ENCODE measurements around the gene FREM2.

Gene FREM2

DNA sequence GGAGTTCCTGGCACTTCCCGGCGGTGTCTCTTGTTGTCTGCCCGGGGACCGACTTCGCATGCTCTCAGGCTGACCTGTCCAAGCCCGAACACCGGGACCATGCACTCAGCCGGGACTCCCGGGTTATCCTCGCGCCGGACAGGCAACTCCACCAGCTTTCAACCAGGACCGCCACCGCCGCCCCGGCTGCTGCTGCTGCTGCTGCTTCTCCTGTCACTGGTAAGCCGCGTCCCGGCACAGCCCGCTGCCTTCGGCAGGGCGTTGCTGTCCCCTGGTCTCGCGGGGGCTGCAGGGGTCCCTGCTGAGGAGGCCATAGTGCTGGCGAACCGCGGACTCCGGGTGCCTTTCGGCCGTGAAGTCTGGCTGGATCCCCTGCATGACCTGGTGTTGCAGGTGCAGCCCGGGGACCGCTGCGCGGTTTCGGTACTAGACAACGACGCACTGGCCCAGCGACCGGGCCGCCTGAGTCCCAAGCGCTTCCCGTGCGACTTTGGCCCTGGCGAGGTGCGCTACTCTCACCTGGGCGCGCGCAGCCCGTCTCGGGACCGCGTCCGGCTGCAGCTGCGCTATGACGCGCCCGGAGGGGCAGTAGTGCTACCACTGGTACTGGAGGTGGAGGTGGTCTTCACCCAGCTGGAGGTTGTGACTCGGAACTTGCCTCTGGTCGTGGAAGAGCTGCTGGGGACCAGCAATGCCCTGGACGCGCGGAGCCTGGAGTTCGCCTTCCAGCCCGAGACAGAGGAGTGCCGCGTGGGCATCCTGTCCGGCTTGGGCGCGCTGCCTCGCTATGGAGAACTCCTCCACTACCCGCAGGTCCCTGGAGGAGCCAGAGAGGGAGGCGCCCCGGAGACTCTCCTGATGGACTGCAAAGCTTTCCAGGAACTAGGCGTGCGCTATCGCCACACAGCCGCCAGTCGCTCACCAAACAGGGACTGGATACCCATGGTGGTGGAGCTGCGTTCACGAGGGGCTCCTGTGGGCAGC, 661 bp downstream of the FREM2 start:
- in situ Hi-C loops (cut with MboI; ENCODE audit: low sequenced_read_pairs), result no loop called here

DNA sequence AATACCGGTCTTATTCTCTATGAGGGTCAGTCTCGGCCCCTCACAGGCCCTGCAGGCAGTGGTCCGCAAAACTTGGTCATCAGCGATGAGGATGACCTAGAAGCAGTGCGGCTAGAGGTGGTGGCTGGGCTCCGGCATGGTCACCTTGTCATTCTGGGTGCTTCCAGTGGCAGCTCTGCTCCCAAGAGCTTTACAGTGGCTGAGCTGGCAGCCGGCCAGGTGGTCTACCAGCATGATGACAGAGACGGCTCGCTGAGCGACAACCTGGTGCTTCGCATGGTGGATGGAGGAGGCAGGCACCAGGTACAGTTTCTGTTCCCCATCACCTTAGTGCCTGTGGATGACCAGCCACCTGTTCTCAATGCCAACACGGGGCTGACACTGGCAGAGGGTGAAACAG, 1.8 kb downstream of the FREM2 start:
- in situ Hi-C loops (cut with MboI; ENCODE audit: low sequenced_read_pairs), result no loop called here

DNA sequence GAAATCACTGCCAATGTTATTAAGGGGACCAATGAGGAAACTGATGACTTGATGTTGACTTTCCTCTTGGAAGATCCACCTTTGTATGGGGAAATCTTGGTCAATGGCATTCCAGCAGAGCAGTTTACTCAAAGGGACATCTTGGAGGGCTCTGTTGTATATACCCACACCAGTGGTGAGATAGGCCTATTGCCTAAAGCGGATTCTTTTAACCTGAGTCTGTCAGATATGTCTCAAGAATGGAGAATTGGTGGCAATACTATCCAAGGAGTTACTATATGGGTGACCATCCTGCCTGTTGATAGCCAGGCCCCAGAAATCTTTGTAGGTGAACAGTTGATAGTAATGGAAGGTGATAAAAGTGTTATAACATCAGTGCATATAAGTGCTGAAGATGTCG, 3.4 kb downstream of the FREM2 start:
- in situ Hi-C loops (cut with MboI; ENCODE audit: low sequenced_read_pairs), result no loop called here

DNA sequence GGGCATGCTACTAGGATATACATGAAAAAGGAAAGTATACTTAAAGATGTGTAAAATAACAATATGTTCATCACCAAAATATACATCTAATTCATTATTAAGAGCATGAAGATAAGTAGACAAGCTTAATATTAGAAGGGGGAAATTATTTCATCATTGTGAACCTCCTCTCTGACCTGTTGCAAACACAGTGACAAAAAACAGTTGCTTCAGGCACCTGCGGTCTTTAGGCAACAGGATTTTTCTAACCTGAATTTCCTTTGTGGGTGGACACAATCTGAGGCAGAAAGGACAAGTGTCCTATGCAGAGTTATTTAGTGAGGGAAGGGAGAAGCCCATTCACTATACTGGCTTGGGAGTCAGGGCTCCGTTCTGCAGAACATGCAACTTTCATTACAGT, 6.3 kb downstream of the FREM2 start:
- in situ Hi-C loops (cut with MboI; ENCODE audit: low sequenced_read_pairs), result no loop called here

DNA sequence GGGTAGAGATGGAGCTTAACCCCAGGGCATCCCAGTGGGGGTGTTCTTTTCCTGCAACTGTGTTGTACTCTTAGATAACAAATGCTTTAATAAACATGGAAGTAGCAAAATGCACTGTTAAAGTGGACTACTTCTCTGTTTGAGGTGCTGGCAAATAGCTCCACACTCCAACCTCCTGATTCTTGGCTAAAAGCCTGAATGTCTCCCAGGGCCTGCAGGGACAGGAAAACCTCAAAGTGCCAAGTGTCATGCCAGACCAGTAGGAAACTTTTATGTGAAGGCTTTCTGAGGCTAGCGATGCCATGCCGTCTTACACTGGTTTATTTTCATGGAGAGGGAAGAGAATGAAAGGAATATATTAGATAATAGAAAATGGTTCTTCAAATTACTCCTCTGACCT, 6.8 kb downstream of the FREM2 start:
- in situ Hi-C loops (cut with MboI; ENCODE audit: low sequenced_read_pairs), result no loop called here

DNA sequence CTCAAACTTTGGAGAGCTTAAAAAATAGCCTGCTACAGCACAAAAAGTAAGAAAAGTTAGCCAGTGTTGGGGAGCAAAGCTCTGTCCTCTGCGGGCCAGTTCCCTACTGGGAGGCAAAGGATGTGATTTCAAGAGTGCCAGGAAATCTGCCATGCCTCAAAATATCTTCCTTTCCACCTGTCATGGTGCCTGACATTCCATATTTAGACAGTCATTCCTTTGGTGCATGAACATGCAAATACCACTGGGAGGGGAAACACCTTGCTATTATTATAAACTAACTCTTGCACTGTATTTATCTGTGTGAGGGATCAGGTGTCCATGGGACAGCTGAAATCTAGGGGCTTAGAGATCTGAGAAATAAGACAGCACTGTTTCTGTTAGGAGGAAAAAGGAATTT, 10.3 kb downstream of the FREM2 start:
- in situ Hi-C loops (cut with MboI; ENCODE audit: low sequenced_read_pairs), result no loop called here

DNA sequence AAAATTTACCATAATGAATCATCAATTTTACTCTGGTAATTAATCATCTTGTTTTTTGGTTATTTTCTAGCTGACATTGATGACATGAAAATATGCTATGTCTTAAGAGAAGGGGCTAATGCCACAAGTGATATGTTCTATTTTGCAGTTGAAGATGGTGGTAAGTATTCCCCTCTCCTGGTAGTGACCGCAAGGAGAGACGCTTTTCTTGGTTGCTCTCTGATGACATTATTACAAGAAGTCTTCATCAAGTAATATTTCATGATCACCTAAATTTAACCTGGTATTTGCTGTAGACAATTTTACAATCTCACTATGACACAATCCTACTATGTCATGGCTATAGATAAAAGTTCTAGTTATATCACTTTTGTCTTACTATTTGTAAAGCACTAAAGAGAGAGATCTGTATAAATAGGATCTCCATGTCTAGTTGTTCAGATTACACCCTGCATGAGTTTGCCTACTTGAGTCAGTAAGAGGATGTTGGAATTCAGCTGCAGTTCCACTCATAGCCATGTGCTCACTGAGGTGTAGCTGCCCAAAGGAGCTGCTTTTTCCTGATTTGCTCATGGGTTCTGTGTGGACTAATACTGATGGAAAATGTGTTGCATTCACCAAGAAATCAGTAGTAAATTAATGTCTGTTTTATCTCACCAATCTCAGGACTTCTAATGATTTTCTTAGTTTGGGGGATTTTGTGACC, 10.9 kb downstream of the FREM2 start:
- in situ Hi-C loops (cut with MboI; ENCODE audit: low sequenced_read_pairs), result no loop called here

DNA sequence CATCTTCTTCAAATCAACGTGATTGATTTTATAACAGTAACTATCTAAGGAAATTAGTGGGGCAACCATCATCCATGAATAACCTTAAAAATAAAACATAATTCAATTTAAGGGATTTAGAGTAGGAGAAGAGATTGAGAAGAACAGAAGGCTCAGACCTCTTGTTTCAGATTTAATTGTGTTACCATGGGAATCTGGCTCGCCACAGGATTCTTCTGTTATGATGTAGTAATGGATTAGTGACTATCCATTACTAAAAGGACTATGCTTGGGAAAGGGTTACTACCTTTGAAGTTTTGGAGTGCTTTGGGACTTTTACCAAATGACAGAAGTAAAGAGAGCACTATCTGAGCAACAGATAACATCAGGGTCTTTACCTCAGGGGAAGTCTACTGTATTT, 13.2 kb downstream of the FREM2 start:
- in situ Hi-C loops (cut with MboI; ENCODE audit: low sequenced_read_pairs), result no loop called here

DNA sequence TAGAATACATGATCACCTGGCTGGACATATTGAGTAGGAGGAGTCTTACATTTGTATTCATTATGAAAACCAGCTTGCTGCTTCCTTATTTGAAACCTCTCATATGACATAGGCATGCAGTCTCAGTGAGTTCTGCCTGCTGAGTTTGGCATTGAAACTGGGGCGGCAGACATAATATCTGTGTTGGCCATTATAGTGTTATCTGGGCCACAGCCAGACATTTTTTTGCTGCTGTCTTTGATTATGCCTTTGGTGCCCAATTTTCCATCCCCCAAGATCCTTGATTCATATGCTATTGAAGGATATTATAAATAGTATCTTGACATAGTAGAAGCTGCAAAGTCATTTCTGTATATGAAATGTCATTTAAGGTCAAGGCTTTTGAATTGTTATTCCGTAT, 15.8 kb downstream of the FREM2 start:
- in situ Hi-C loops (cut with MboI; ENCODE audit: low sequenced_read_pairs), result no loop called here

DNA sequence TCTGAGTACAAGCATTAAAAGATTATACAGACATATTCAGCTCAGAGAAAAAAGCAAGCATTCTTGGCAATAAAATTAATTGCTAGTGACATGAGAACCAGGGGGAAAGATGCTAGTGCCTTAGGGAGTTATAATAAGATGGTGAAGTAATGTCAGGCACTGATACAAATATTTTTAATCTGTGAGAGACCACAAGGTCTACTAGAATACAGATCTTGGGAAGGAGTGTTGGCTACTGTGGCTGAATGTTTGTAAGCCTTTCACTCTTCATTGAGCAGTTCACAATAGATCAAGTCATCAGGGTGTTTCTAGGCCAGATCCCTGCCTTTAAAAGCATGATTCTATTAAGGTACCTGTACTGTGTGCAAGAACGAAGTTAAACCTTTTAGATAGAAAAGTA, 16.4 kb downstream of the FREM2 start:
- in situ Hi-C loops (cut with MboI; ENCODE audit: low sequenced_read_pairs), result no loop called here

DNA sequence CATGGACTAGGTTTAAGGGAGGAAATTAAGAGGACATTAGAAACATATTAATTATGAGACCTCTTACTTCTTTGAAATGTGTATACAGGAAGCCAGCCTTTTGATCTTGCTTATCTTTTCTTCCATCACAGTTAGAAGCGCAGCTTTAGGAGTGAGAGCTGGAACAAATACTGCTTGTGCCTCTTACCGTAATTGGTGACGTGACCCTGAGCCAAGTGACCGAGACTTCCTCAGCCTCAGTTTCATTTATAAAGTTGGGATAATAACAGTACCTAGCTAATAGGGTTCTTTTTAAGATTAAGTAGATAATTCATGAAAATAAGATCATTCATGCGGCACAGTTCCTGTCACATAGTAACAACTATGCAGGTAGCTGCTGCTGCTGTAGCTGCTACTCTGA, 18.5 kb downstream of the FREM2 start:
- in situ Hi-C loops (cut with MboI; ENCODE audit: low sequenced_read_pairs), result no loop called here

DNA sequence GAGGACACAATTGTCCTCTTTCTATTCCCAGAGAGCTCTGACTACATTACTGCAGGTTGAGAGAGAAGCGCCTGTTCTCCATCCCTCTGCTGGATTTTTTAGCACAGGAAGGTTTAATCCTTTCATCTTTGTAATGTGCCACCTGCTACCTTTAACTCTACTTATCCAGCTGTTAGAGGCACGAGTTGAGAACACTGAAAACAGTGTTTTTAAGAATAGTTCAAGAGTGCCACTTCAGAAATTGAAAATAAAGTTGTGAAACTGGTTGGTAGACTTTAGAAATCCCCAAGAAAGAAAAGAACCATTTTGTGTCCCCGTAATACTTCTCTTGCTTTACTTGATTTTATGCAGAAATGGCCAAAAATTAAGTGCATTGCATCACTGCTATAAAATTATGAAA, 20.6 kb downstream of the FREM2 start:
- in situ Hi-C loops (cut with MboI; ENCODE audit: low sequenced_read_pairs), result no loop called here

DNA sequence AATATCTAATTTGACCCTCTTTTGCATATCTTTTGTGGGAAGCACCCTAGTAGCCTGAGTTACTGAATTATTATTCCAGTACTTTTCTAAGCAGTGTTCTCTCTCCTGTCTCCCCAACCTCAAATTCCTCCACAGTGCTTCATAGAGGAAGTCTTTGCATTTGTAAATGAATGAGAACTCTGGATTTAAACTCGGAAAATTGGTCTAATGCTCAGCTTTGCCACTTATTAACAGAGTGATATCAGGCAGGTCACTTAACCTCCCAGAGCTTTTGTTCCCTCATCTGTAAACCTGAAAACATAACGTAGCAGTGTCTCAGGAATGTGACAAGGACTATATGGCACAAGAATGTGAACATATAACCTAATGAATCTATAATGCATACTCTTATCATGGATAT, 26.2 kb downstream of the FREM2 start:
- in situ Hi-C loops (cut with MboI; ENCODE audit: low sequenced_read_pairs), result no loop called here

DNA sequence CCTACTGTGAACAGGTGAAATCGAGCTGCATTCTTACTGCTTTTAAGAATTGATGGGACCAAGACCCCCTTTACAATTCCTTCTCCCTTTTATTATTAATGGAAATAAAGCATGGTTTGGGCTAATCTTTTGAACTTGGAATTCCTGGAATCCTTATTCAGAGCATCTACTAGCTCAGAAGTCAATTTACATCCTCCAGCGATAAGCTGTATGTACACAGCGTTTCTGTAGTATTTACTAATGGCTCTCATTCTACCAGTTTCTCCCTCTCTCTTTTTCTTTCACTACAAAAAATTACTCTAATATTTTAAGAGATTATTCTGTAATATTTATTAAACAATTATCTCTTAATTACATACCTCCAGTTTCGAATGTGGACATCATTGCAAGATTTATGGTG, 31.5 kb downstream of the FREM2 start:
- in situ Hi-C loops (cut with MboI; ENCODE audit: low sequenced_read_pairs), result no loop called here

DNA sequence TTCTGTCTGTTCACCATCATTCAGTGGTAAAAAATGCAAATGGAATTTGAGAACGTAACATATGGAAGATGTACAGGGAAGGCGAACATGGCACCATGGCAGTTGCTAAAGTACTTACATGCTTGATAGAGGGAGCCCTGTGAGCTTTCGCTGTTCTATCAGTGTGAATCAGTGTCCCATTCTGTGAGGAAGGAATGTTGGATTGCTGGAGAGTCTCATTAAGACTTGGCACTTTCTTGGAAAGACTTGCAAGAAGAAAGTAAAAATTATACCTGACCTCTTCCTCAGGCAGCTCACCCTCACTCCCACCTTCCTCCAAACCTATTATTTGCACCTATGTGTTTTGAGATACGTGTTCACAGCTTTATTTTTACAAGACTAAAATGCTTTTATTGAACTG, 43.5 kb downstream of the FREM2 start:
- in situ Hi-C loops (cut with MboI; ENCODE audit: low sequenced_read_pairs), result no loop called here

DNA sequence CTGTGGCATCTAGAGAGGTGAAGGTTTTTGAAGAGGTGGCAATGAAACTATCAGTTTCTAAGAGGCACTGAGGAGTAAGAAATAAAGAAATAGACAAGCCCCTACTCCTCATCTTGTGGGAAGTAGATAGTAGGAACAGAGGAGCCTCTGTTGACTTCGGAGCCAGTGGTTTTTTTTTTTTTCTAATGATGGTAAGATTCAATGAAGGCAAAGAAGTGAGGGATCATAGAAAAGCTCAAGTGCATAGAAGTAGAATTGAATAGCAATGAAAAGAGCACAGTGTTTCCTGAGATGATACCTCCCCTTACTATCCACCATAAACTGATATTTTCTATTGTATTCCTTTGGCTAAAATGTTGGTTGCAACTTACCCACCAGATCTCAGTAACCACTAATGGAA, 46.3 kb downstream of the FREM2 start:
- in situ Hi-C loops (cut with MboI; ENCODE audit: low sequenced_read_pairs), result no loop called here

DNA sequence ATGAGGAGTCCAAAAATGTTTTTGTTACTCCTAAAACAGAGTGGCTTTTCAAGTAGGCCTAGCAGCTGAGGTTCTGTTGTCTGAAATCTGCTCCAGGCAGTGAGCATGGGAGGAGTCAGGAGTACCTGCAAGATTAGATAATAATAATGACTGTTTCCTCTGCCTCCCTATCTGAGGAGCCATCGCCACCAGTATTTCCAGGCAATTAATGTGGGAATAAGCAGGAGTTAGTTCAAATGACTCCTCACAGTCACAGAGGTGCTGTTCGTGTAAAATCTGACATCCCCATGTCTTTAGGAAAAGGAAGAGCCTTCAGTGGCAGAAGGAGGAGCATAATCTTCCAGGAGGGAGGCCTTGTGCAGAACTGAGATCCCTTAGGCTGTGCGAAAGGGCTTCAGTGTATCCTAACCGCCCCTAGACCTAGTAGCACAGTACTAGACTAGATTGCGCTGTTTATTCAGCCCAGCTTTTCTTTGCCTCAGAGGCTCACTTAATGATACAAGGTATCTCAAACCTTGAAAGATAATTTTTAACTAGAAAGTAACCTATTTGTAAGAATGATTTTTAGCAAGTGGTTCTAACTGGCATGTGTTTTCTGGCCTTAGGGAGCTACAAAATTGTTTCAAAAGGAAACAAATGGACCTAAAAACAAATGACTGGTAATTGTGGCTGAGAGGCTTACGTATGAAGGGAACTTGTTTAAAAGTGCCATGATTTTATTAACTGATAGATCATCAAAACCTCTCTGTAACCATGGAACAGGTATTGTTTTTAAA, 49.0 kb downstream of the FREM2 start:
- in situ Hi-C loops (cut with MboI; ENCODE audit: low sequenced_read_pairs), result no loop called here

DNA sequence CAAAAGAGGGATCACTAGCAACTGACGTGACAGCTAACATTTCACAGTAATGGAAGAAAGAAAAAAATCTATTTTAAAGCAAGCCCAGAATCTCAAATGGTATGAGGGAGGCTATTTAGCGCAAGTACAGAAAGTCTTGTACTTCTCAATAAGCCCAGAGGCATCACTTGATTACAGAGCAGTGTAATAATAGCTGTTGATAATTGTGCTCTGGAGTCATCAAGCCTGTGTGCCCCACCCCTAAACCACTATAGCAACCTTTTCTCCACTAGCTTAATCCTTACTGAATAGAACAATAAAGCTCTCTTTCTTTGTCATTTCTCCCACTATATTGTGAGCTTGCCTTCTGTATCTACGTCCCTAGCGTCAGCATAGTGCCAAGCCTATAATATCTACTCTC, 56.6 kb downstream of the FREM2 start:
- in situ Hi-C loops (cut with MboI; ENCODE audit: low sequenced_read_pairs), result no loop called here

DNA sequence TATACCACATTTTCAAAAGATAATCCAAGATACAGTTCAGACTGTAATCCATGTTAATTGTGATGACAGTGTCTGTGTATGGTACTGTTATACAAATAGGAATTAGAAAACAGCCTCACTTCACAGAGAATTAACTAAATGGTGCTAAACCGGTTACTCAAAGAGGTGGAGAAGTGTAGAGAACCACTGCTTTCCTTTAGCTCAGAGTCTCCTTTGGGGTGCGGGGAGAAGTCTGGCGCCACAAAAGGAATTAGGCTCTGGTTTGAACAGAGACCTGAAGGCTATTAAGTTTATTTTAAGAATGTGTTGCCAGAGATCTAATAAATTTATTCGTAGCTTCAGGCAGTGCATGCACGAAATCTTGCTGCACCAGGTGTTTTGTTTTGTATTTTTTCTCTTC, 65.8 kb downstream of the FREM2 start:
- in situ Hi-C loops (cut with MboI; ENCODE audit: low sequenced_read_pairs), result no loop called here

DNA sequence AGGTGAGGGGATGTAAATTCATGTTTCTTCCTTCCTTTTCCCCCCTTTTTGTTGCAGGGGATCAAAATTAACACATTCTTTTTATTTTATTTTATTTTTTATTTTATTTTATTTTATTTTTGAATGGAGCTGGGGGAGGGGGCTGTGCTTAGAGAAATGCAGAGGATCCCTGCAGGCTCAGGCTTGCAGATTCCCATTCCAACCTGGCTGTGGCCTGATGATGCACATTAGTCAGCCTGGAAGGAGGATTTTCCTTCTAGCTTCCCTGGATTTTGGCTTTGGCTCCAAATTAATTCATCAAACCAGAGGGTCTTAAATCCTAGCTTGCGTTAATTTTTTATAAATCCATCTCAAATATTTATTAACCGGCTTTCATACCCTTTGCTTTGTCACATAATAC, 67.0 kb downstream of the FREM2 start:
- in situ Hi-C loops (cut with MboI; ENCODE audit: low sequenced_read_pairs), result no loop called here

DNA sequence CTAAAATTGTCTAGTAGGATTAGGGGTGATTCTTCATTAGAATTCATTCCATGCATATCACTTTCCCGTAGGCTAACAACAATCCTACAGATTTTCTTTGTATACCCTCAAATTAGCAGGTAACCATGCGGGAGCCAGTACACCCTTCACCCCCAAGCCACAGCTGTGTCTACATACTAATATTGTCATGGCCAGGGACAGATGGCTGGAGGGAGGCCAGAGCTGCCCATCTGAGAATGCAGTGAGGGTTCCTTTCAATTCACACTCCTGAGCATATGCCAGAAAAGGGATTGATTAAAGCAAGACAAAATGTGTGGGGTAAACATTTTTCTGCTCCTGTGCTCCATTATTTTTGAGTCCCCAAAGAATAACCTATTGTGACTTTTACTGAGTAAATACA, 68.9 kb downstream of the FREM2 start:
- in situ Hi-C loops (cut with MboI; ENCODE audit: low sequenced_read_pairs), result no loop called here

DNA sequence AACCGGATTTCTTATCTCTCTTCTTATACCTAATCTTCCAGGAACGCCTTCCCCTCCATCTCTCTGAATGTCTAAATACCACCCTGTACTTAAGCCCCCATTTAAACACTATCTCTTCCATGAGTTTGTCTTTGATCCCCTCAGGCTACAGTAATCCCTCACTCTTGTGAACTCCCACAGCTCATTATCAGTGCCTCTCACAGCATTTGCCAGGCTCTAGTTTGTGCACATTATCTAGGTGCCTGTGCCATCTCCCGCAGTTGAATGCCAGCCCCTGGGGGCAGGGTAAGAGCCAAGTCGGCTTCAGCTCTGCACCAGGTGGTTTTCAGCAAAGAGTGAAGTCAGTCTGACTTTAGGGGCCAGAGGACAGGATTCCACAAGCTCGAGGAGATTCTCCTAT, 71.4 kb downstream of the FREM2 start:
- in situ Hi-C loops (cut with MboI; ENCODE audit: low sequenced_read_pairs), result no loop called here
